SK-N-SH (cell line): ENCODE data around the gene ABLIM1. TPM values are rescaled to one million over a fixed set of nuclear protein-coding genes. Genes with fewer than 3 reads are reported as not detected.

Source experiments
- CTCF ChIA-PET: fragments of 300-600, 350-600 bp; formaldehyde crosslinking; extraction: SDS; loops from one replicate; lab custom pipeline; 2021; lab: Yijun Ruan, JAX
- POLR2A ChIA-PET: fragments of 350-600 bp; sonication (Branson Sonifier 250); formaldehyde crosslinking; extraction: SDS; loops from one replicate; lab custom pipeline; 2020; ENCODE audit warnings: antibody characterized with exemption, inconsistent platforms; lab: Yijun Ruan, JAX
- DNase-seq: peaks from one replicate; pipeline ENCODE4 v3.0.0; 2012
- H2AFZ ChIP-seq: fragments of 200-600 bp; sonication (generic); 2 replicates; pipeline ENCODE4 v1.8.1; 2016; ENCODE audit warnings: antibody characterized with exemption, mild to moderate bottlenecking, low read depth
- H3F3A ChIP-seq: fragments of 200-600 bp; sonication (generic); replicated peaks from 2 replicates; pipeline ENCODE3; 2016; ENCODE audit warnings: antibody characterized with exemption, mild to moderate bottlenecking; ENCODE audit not compliant: insufficient read depth
- H3K27ac ChIP-seq, 2 experiments: fragments of 200-500 bp in 1 of 2; fragments of 200-600 bp in 1 of 2; sonication (Bioruptor generic) in 1 of 2; sonication (generic), shearing (Covaris generic) in 1 of 2; 2 replicates each; pipeline versions ENCODE4 v1.5.1 to v1.6.1; 2014 to 2016; ENCODE audit warnings: low read depth in 2 of 2, inconsistent platforms in 1 of 2, low read length in 1 of 2, mild to moderate bottlenecking in 1 of 2, mixed read lengths in 1 of 2
- H3K27me3 ChIP-seq: fragments of 200-600 bp; sonication (generic), shearing (Covaris generic); 2 replicates; pipeline ENCODE4 v1.6.1; 2016; ENCODE audit warnings: mixed run types; ENCODE audit not compliant: insufficient read depth
- H3K36me3 ChIP-seq, 2 experiments: fragments of 200-500 bp in 1 of 2; fragments of 200-600 bp in 1 of 2; sonication (Bioruptor generic) in 1 of 2; sonication (generic) in 1 of 2; replicated peaks in 1 of 2; 2 replicates each; pipeline versions ENCODE3 to v1.5.1; 2014 to 2016; ENCODE audit warnings: low read length in 1 of 2, mild to moderate bottlenecking in 1 of 2; ENCODE audit not compliant: insufficient read depth in 2 of 2, control insufficient read depth in 1 of 2
- H3K4me1 ChIP-seq, 2 experiments: fragments of 200-500 bp in 1 of 2; fragments of 200-600 bp in 1 of 2; sonication (Bioruptor generic) in 1 of 2; sonication (generic), shearing (Covaris generic) in 1 of 2; 2 replicates each; pipeline versions ENCODE4 v1.5.1 to v1.6.1; 2014 to 2016; ENCODE audit warnings: low read depth in 1 of 2, low read length in 1 of 2, mixed run types in 1 of 2; ENCODE audit not compliant: insufficient read depth in 2 of 2, control insufficient read depth in 1 of 2
- H3K4me2 ChIP-seq: fragments of 200-600 bp; sonication (generic), shearing (Covaris generic); 2 replicates; pipeline ENCODE4 v1.6.1; 2017; ENCODE audit warnings: mixed run types
- H3K4me3 ChIP-seq, 2 experiments: fragments of 200-500 bp in 1 of 2; fragments of 200-600 bp in 1 of 2; sonication (Bioruptor generic) in 1 of 2; sonication (generic), shearing (Covaris generic) in 1 of 2; 2 replicates each; pipeline versions ENCODE4 v1.5.1 to v1.8.1; 2014 to 2016; ENCODE audit warnings: low read depth in 2 of 2, inconsistent platforms in 1 of 2, low read length in 1 of 2, mild to moderate bottlenecking in 1 of 2, mixed read lengths in 1 of 2, moderate library complexity in 1 of 2
- H3K79me2 ChIP-seq: fragments of 200-600 bp; sonication (generic); 2 replicates; pipeline ENCODE4 v1.8.1; 2017; ENCODE audit warnings: mild to moderate bottlenecking; ENCODE audit not compliant: insufficient read depth
- H3K9ac ChIP-seq: fragments of 200-600 bp; sonication (generic); 2 replicates; pipeline ENCODE4 v1.6.1; 2017; ENCODE audit warnings: mixed run types
- H3K9me2 ChIP-seq: fragments of 200-600 bp; sonication (generic); 2 replicates; pipeline ENCODE4 v1.6.1; 2017; ENCODE audit warnings: mixed run types
- H3K9me3 ChIP-seq: fragments of 200-600 bp; sonication (generic); 2 replicates; pipeline ENCODE4 v1.6.1; 2017; ENCODE audit warnings: mixed run types, mild to moderate bottlenecking, moderate library complexity
- H4K20me1 ChIP-seq: fragments of 200-600 bp; sonication (generic); 2 replicates; pipeline ENCODE4 v1.6.1; 2017; ENCODE audit warnings: mild to moderate bottlenecking, mixed run types; ENCODE audit not compliant: insufficient read depth
- CTCF ChIP-seq: fragments of 200-600 bp; sonication (generic); IDR thresholded peaks from 2 replicates; pipeline ENCODE4 v1.6.1; 2017; ENCODE audit warnings: antibody characterized with exemption, mild to moderate bottlenecking, moderate library complexity
- FOSL2 ChIP-seq: IDR thresholded peaks from 2 replicates; pipeline ENCODE4 v1.4.0; 2012; ENCODE audit warnings: low read depth, mild to moderate bottlenecking, moderate library complexity, borderline replicate concordance
- FOXJ3 ChIP-seq: sonication (generic); formaldehyde crosslinking; IDR thresholded peaks from 2 replicates; pipeline ENCODE4 v1.5.1; 2020; ENCODE audit warnings: mild to moderate bottlenecking, missing genetic modification reagents
- FOXM1 ChIP-seq: IDR thresholded peaks from 2 replicates; pipeline ENCODE4 v1.4.0; 2012; ENCODE audit warnings: low read depth, mild to moderate bottlenecking
- GABPA ChIP-seq: IDR thresholded peaks from 2 replicates; pipeline ENCODE4 v1.4.0; 2012; ENCODE audit warnings: low read depth, mild to moderate bottlenecking
- IRF3 ChIP-seq: fragments of 150-350 bp; IDR thresholded peaks from 2 replicates; pipeline ENCODE4 v1.6.1; 2016; ENCODE audit warnings: mild to moderate bottlenecking, low read depth, low read length
- MAX ChIP-seq: IDR thresholded peaks from 2 replicates; pipeline ENCODE4 v1.4.0; 2012; ENCODE audit warnings: low read depth
- POLR2AphosphoS5 ChIP-seq: IDR thresholded peaks from 2 replicates; pipeline ENCODE4 v1.6.1; 2012; ENCODE audit warnings: low read depth, low read length
- REST ChIP-seq: IDR thresholded peaks from 2 replicates; pipeline ENCODE4 v1.6.1; 2012; ENCODE audit warnings: mild to moderate bottlenecking, low read depth, low read length, moderate library complexity
- TAF1 ChIP-seq: IDR thresholded peaks from 2 replicates; pipeline ENCODE4 v1.6.1; 2012; ENCODE audit warnings: low read depth, mild to moderate bottlenecking, low read length, moderate library complexity, borderline replicate concordance
- USF1 ChIP-seq: IDR thresholded peaks from 2 replicates; pipeline ENCODE4 v1.4.0; 2012; ENCODE audit warnings: low read depth, borderline replicate concordance
- YY1 ChIP-seq: IDR thresholded peaks from 2 replicates; pipeline ENCODE4 v1.4.0; 2012; ENCODE audit warnings: low read depth, mild to moderate bottlenecking
- WGBS: methylation state at CpG from one replicate; pipeline ENCODE4 v1.1.6; 2017; ENCODE audit warnings: low lambda C conversion rate; 5-methylcytosine and 5-hydroxymethylcytosine counted together
- polyA plus RNA-seq, 3 experiments: library from polyadenylated mRNA; depleted of rRNA; stranded (reverse); fragments of >200 nt; gene quantifications; 2 replicates each; pipeline ENCODE4 v1.2.3, GENCODE V29; 2012

The ABLIM1 gene
- polyA plus RNA-seq, 1 of the 3 experiments (the other 2 are of a cell fraction) = 16.1 TPM

GRCh38 chr10:114405011-114405350 is 253.1 kb downstream of the ABLIM1 start:
- Histone ChIP-seq H3F3A (no peaks in the 10 kb centered on the region), H3K4me3 (no peak overlapping the region), H3K27ac (no peak overlapping the region), H3K4me2 (no peak overlapping the region), H2AFZ (no peak overlapping the region), H3K9me3 (no peaks in the 10 kb centered on the region), H3K9me2 (no peaks in the 10 kb centered on the region), H4K20me1 (no peaks in the 10 kb centered on the region), H3K27me3 (peaks cover 27% of the 10 kb centered on the region; the same call in 1 of the 2 replicates), H3K79me2 (no peaks in the 10 kb centered on the region), H3K4me1 (peaks cover 0 to 7% of the 10 kb centered on the region in 2 experiments; a peak in 1 of 4 replicates), H3K9ac (no peak overlapping the region), H3K36me3 (no peaks in the 10 kb centered on the region)
- 86% methylated on average over 14 of the region's 16 CpGs for WGBS
- DNase-seq = no peak
- no peak for TF ChIP-seq FOXM1
- no peak for TF ChIP-seq IRF3
- no peak for TF ChIP-seq POLR2AphosphoS5
- no peak for TF ChIP-seq FOXJ3 (CRISPR knock-in tag)
- no peak for TF ChIP-seq GABPA
- TF ChIP-seq USF1 = no peak
- TF ChIP-seq REST = no peak
- TF ChIP-seq TAF1 = no peak
- TF ChIP-seq CTCF = no peak
- TF ChIP-seq YY1 = no peak
- TF ChIP-seq FOSL2 = no peak
- no peak for TF ChIP-seq MAX
- POLR2A ChIA-PET = no interaction called here
- CTCF ChIA-PET = interaction anchor here (0.7 to 4.3 kb wide), 2 partner anchors 25 to 101 kb away, joined by 3 to 30 read pairs; no protein-coding TSS in a partner anchor
